ENCODE measurements around the gene SMURF1.

Gene SMURF1

GRCh38 chr7:98978672-98979071 lies 165.2 kb downstream of the SMURF1 start:
- Histone ChIP-seq H3K9me3 (ENCODE audit: control insufficient read depth, low read length) (no peaks in the 10 kb centered on the region), H3K4me3 (ENCODE audit: insufficient read depth, low read depth, low read length, poor library complexity, severe bottlenecking) (no peak overlapping the region), H3K36me3 (ENCODE audit: control insufficient read depth, insufficient read depth, low read length) (peaks cover 91% of the 10 kb centered on the region), H3K4me1 (ENCODE audit: control insufficient read depth, insufficient read depth, low read length, poor library complexity, severe bottlenecking) (no peaks in the 10 kb centered on the region), H3K27me3 (replicated peaks; ENCODE audit: control insufficient read depth, insufficient read depth, low read length, poor library complexity, severe bottlenecking) (no peaks in the 10 kb centered on the region), H3K27ac (ENCODE audit: insufficient read depth, low read length, poor library complexity, severe bottlenecking) (no peak overlapping the region)
- DNase-seq, result no peak
